ENCODE data around the gene OMA1.

DNA sequence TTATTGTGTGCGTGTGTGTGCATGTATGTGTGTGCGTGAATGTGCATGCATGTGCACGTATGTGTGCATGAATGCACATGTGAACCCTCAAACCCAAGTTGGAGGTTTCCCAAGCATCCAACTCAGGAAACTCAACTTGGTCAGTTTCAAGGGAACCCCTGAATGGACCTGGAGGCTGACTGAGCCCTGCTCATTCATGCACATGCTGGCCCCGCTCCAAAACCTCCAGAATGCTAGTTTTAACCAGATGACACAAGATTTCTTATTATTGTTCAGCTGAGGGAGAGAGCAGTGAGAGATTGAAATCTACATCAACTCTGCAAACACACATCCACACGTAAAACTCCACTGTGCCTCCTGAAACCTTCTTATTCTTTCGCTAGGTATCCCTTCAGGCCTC, 104.4 kb downstream of the OMA1 start:
- TF ChIP-seq EZH2 (IDR thresholded peaks at IDR 0.05; ENCODE audit: borderline replicate concordance, insufficient read depth, low read length, poor library complexity, severe bottlenecking) (no peak), CTCF (IDR thresholded peaks at IDR 0.05; ENCODE audit: poor library complexity, severe bottlenecking) (no peak), SMC3 (conservative IDR thresholded peaks at IDR 0.05; ENCODE audit: poor library complexity) (no peak), TAF1 (IDR thresholded peaks at IDR 0.05; ENCODE audit: low read depth) (no peak), EP300 (conservative IDR thresholded peaks at IDR 0.05; ENCODE audit: poor library complexity, severe bottlenecking) (no peak), MXI1 (conservative IDR thresholded peaks at IDR 0.05; ENCODE audit: poor library complexity, severe bottlenecking) (no peak), RAD21 (conservative IDR thresholded peaks at IDR 0.05) (no peak)
- TF ChIP-seq, protein P1, sequence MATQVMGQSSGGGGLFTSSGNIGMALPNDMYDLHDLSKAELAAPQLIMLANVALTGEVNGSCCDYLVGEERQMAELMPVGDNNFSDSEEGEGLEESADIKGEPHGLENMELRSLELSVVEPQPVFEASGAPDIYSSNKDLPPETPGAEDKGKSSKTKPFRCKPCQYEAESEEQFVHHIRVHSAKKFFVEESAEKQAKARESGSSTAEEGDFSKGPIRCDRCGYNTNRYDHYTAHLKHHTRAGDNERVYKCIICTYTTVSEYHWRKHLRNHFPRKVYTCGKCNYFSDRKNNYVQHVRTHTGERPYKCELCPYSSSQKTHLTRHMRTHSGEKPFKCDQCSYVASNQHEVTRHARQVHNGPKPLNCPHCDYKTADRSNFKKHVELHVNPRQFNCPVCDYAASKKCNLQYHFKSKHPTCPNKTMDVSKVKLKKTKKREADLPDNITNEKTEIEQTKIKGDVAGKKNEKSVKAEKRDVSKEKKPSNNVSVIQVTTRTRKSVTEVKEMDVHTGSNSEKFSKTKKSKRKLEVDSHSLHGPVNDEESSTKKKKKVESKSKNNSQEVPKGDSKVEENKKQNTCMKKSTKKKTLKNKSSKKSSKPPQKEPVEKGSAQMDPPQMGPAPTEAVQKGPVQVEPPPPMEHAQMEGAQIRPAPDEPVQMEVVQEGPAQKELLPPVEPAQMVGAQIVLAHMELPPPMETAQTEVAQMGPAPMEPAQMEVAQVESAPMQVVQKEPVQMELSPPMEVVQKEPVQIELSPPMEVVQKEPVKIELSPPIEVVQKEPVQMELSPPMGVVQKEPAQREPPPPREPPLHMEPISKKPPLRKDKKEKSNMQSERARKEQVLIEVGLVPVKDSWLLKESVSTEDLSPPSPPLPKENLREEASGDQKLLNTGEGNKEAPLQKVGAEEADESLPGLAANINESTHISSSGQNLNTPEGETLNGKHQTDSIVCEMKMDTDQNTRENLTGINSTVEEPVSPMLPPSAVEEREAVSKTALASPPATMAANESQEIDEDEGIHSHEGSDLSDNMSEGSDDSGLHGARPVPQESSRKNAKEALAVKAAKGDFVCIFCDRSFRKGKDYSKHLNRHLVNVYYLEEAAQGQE (IDR thresholded peaks at IDR 0.05; ENCODE audit: borderline replicate concordance), result no peak

Measured in neural cell (in vitro differentiated cells).